ENCODE measurements around the gene MICAL3. TPM values are rescaled to one million over a fixed set of nuclear protein-coding genes. Genes with fewer than 3 reads are reported as not detected.

The MICAL3 gene
- total RNA-seq, 1 donor from 2014 or later: 47.5 TPM

DNA sequence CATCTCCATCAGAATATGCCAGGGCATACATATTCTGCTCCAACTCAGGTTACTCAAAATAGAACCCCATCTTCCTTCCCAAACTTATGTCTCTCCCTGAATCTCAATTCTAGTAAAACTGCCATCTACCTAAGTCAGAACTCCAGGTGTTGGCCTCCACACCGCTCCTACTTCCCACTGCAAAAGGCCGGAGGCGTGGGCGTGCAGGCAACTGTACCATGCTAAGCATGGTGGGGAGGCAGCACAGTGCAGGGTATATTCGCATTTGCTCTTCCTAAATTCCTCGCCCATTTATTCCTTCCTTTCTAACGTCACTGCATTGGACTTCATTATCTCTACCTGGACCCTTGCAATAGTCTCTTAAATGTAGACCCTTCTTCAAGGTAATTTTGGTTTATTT lies 97.8 kb downstream of the MICAL3 start:
- no peak overlapping the region for H3K4me3 ChIP-seq (ENCODE audit: low read depth, low read length)
- DNase-seq (ENCODE audit: low read depth): no peak
- TF ChIP-seq, protein P1, sequence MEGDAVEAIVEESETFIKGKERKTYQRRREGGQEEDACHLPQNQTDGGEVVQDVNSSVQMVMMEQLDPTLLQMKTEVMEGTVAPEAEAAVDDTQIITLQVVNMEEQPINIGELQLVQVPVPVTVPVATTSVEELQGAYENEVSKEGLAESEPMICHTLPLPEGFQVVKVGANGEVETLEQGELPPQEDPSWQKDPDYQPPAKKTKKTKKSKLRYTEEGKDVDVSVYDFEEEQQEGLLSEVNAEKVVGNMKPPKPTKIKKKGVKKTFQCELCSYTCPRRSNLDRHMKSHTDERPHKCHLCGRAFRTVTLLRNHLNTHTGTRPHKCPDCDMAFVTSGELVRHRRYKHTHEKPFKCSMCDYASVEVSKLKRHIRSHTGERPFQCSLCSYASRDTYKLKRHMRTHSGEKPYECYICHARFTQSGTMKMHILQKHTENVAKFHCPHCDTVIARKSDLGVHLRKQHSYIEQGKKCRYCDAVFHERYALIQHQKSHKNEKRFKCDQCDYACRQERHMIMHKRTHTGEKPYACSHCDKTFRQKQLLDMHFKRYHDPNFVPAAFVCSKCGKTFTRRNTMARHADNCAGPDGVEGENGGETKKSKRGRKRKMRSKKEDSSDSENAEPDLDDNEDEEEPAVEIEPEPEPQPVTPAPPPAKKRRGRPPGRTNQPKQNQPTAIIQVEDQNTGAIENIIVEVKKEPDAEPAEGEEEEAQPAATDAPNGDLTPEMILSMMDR (conservative IDR thresholded peaks at IDR 0.05; ENCODE audit: low read depth, low read length): no peak

DNA sequence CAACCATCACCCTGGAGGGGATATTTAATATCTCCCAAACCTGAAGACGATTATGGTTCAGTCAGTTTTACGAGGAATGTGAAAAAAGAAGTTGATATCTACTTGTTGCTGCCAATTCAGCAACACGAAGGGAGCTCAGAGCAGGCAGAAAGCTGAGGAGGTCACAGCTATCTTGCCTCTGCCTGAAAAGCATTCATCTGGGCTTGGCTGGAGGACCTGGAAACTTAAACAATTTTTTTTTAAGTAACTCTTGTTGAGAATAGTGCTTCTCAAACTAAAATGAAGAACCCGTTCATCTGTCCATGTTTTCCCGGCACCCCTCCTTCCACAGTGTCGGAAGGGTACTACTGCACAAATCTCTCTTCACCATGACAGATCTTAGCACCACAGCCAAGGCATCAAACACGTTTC lies 98.9 kb downstream of the MICAL3 start:
- TF ChIP-seq, protein P1 (conservative IDR thresholded peaks at IDR 0.05; ENCODE audit: low read depth, low read length): no peak
- no peak overlapping the region for H3K4me3 ChIP-seq (ENCODE audit: low read depth, low read length)
- DNase-seq (ENCODE audit: low read depth): no peak

DNA sequence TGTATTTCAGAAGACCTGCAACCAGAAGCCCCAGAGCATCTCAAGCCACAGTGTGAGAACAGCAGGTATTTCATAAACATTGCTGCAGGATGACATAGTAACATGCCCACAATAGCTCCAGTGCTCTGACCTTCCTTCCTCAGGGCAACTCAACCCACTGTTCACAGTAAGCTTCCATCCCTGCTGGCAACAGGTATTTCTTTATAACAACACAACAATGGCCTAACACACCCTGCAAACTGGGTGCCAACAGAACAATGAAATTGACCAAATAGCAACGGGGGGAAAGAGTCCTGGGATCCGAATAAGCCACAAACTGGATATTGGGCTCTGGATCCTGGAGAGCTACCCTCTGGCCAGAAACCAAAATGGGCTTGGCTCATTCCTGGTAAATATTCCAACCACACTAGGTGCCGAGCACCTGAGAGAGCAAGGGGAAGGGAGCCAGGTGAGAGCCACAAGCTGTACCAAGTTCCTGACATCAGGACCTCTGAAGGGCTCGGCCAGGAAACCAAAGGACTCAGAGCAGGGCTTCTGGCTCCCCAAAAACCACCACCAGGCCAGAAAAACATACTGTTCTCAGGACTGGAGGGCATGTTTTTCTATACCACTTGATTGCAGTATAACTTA lies 99.5 kb downstream of the MICAL3 start:
- TF ChIP-seq, protein P1 (conservative IDR thresholded peaks at IDR 0.05; ENCODE audit: low read depth, low read length): no peak
- H3K4me3 ChIP-seq (ENCODE audit: low read depth, low read length): no peak overlapping the region
- peak; percentile 78 for DNase-seq (ENCODE audit: low read depth)

DNA sequence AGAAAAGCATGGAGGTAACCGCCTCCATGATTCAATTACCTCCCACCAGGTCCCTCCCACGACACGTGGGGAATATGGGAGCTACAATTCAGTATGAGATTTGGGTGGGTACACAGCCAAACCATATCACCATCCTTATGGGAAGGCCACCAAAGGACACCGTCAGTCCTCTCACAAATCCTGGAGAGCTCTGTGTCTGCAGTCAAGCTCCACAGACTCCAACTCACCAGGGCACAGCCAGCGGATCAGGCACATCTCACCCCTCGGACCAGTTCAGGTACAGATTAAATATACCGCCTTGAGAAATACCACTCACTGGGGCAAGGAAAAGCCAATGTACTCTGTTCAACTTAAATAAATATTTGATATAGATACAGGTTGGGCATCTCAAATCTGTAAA lies 100.3 kb downstream of the MICAL3 start:
- no peak for DNase-seq (ENCODE audit: low read depth)
- TF ChIP-seq, protein P1 (conservative IDR thresholded peaks at IDR 0.05; ENCODE audit: low read depth, low read length): no peak
- no peak overlapping the region for H3K4me3 ChIP-seq (ENCODE audit: low read depth, low read length)

DNA sequence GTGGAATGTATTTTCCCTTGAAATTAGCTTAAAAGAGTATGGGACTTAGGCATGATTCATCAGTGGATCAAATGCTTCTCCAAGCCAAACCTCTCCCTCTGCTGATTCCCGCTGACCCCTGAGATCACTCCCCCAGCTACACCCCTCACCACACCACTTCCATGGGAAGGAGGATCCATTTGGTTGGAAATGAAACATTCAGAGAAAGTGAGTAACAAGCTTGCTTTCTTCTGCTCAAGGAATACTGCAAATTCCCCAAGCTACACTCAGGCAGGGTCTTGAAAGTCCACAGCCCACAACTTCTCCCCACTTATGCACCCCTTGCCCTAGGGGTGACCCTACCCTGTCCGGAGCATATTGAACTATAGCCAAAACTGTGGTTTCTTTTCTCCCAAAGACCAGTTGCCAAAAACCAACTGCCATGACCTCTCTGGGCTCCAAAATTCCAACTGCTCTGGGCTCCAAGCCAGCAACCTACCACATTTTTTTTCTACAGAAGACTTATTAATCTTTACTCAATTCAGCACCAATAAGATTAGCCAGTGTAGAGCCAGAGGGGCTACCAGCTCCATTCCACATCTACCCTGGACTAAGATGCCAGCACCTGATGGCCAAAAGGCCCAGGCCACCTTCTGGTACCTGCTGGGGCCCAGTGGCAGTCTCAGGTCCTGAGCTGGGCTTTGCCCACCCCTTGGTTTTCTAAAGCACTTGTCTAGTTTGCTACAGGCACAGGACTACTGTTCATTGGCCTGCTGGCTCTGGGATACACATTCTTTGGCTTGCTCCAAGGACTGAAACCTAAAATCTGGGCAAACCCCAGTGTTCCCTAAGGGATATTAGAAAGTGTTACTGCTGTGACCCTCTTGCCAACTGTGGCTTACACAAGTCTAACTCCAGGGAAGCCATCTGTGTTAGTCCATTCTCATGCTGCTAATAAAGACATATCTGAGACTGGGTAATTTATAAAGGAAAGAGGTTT lies 101.1 kb downstream of the MICAL3 start:
- peak; percentile 79 for DNase-seq (ENCODE audit: low read depth)

DNA sequence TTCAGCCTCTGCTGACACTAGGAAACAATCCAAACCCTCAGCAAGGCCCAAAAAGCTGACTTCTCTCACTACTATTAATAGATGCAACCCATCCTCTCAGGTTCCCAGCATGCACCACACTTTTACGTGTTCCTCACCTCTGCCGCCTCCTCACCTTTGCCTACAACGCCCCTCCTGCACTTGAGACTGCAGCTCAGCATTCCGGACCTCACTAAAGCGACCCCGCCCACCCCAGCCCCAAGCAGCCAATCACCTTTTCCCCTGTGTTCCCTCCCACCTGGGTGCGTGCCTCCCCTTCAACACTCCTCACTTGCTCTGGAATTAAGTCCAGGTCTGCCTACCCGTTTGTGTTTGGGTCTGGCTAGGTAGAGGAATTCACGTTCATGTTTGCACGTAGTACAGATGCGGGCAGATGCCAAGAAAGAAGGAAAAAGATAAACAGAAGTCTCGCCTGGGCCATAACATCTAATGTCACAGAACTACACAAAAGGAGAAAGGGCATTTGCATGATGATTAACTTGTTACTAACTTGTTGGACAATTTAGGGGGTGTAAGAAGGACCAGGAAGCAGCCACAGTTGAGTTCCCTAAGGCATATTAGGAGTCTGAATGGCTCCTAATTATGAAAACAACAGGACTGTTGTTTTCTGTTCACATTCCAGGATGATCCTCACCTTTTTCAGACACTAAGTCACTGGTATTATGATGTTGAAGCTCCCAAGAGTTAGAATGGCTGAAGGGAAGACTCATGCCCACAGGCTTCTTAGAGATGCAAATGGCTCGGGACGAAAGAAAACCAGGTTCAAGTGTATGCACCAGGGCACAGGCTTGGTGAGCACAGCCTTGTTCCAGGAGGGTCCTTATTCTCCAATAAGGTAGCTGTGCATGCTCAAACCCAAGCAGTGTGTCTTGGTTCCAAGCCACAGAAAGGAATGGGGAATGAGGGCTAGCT lies 102.2 kb downstream of the MICAL3 start:
- TF ChIP-seq, protein P1 (conservative IDR thresholded peaks at IDR 0.05; ENCODE audit: low read depth, low read length): no peak
- H3K4me3 ChIP-seq (ENCODE audit: low read depth, low read length): peak overlapping the region; percentile 7
- DNase-seq (ENCODE audit: low read depth): no peak

More for the DNA sequence above, 101.1 kb downstream of the MICAL3 start:
- TF ChIP-seq, protein P1 (conservative IDR thresholded peaks at IDR 0.05; ENCODE audit: low read depth, low read length): no peak
- H3K4me3 ChIP-seq (ENCODE audit: low read depth, low read length): no peak overlapping the region
